Cardiac muscle cell (in vitro differentiated cells and primary cell): Measurements from ENCODE around the gene TMEM145. TPM values are rescaled to one million over a fixed set of nuclear protein-coding genes. Genes with fewer than 3 reads are reported as not detected.

Experiments used
- DNase-seq, 2 donors: peaks; one replicate each; pipeline versions ENCODE4 v3.0.0 to v3.0.0-alpha.2; 2010 to 2017; ENCODE audit warnings: low read depth in 1 of 2, low spot score in 1 of 2
- H3K27ac ChIP-seq: fragments of 200-600 bp; sonication (generic); 2 replicates; pipeline ENCODE4 v1.5.1; 2016
- H3K27me3 ChIP-seq: fragments of 200-600 bp; sonication (generic); 2 replicates; pipeline ENCODE4 v1.6.0; 2016; ENCODE audit warnings: control low read depth
- H3K36me3 ChIP-seq: fragments of 200-600 bp; sonication (generic); 2 replicates; pipeline ENCODE4 v1.5.1; 2016; ENCODE audit warnings: control low read depth
- H3K4me1 ChIP-seq: fragments of 200-600 bp; sonication (generic); 2 replicates; pipeline ENCODE4 v1.8.1; 2017; ENCODE audit warnings: low read depth, mild to moderate bottlenecking, mixed run types
- H3K4me3 ChIP-seq: fragments of 200-600 bp; sonication (generic); 2 replicates; pipeline ENCODE4 v1.5.1; 2016; ENCODE audit warnings: mild to moderate bottlenecking
- H3K9me3 ChIP-seq: fragments of 200-600 bp; sonication (generic); 2 replicates; pipeline ENCODE4 v1.5.1; 2017; ENCODE audit warnings: low read depth, mild to moderate bottlenecking, control low read depth
- CTCF ChIP-seq: IDR thresholded peaks from 2 replicates; pipeline ENCODE4 v1.5.1; 2012; ENCODE audit warnings: low read depth, mild to moderate bottlenecking, low read length
- polyA plus RNA-seq: library from polyadenylated mRNA; unstranded; fragments of >200 nt; fragmentation: Nextera tagmentation; extraction: Ambion mirVana; gene quantifications from 2 replicates; pipeline ENCODE4 v1.2.1, GENCODE V29; 2016
- total RNA-seq: library from RNA; depleted of rRNA; stranded (reverse); fragments of >200 nt; gene quantifications from 2 replicates; pipeline ENCODE4 v1.2.3, GENCODE V29; 2016

TMEM145 gene
- total and polyA plus RNA-seq, 2 experiments from 2014 or later = 3.7 to 3.8 TPM

- H3K4me3 ChIP-seq = no peak overlapping the region
- no peaks in the 10 kb centered on the region for H3K27me3 ChIP-seq
- peaks cover 21% of the 10 kb centered on the region for H3K4me1 ChIP-seq
- H3K9me3 ChIP-seq = no peaks in the 10 kb centered on the region
- H3K36me3 ChIP-seq = no peaks in the 10 kb centered on the region
- H3K27ac ChIP-seq = no peak overlapping the region
- no peak for TF ChIP-seq CTCF
- DNase-seq = no peak
These were observed 55.7 kb downstream of the TMEM145 start for GRCh38 chr19:42368765-42369164.

- no peaks in the 10 kb centered on the region for H3K9me3 ChIP-seq
- TF ChIP-seq CTCF = no peak
- DNase-seq = no peak
- no peak overlapping the region for H3K27ac ChIP-seq
- H3K4me3 ChIP-seq = no peak overlapping the region
- no peaks in the 10 kb centered on the region for H3K36me3 ChIP-seq
- H3K4me1 ChIP-seq = peaks cover 21% of the 10 kb centered on the region
- H3K27me3 ChIP-seq = no peaks in the 10 kb centered on the region
These were observed 56.4 kb downstream of the TMEM145 start for GRCh38 chr19:42369433-42370067.

- Histone ChIP-seq H3K9me3 (no peaks in the 10 kb centered on the region), H3K4me1 (peaks cover 21% of the 10 kb centered on the region), H3K36me3 (peaks cover 3% of the 10 kb centered on the region), H3K4me3 (no peak overlapping the region), H3K27ac (no peak overlapping the region), H3K27me3 (no peaks in the 10 kb centered on the region)
- no peak for DNase-seq
- TF ChIP-seq CTCF = no peak
These were observed 57.0 kb downstream of the TMEM145 start for GRCh38 chr19:42370068-42370520.

GRCh38 chr19:42370626-42371175, 57.6 kb downstream of the TMEM145 start:
- Histone ChIP-seq H3K4me1 (peaks cover 21% of the 10 kb centered on the region), H3K27me3 (no peaks in the 10 kb centered on the region), H3K4me3 (no peak overlapping the region), H3K27ac (no peak overlapping the region), H3K9me3 (no peaks in the 10 kb centered on the region), H3K36me3 (peaks cover 3% of the 10 kb centered on the region)
- TF ChIP-seq CTCF = no peak
- DNase-seq = no peak

Other genes with a start within 250 kb of the TMEM145 start
- 9.1 and 11.8 TPM in 2 replicates for gene GRIK5, start 243.1 kb upstream of the TMEM145 start, total RNA-seq
- gene GRIK5, start 243.1 kb upstream of the TMEM145 start, polyA plus RNA-seq = 3.4 and 6.3 TPM in 2 replicates
- 29.2 and 36.2 TPM in 2 replicates for gene ZNF574, start 237.1 kb upstream of the TMEM145 start, total RNA-seq
- 23.9 and 32.5 TPM in 2 replicates for gene ZNF574, start 237.1 kb upstream of the TMEM145 start, polyA plus RNA-seq
- not detected in 2 replicates for gene POU2F2, start 180.9 kb upstream of the TMEM145 start, total RNA-seq
- gene POU2F2, start 180.9 kb upstream of the TMEM145 start, polyA plus RNA-seq = 0.12 and 0.31 TPM in 2 replicates
- gene DEDD2, start 95.6 kb upstream of the TMEM145 start, total RNA-seq = 69.7 and 71.6 TPM in 2 replicates
- gene DEDD2, start 95.6 kb upstream of the TMEM145 start, polyA plus RNA-seq = 46.0 and 58.2 TPM in 2 replicates
- 8.8 and 13.0 TPM in 2 replicates for gene ZNF526, start 93.0 kb upstream of the TMEM145 start, total RNA-seq
- 9.2 and 10.1 TPM in 2 replicates for gene ZNF526, start 93.0 kb upstream of the TMEM145 start, polyA plus RNA-seq
- 28.0 and 33.2 TPM in 2 replicates for gene GSK3A, start 70.7 kb upstream of the TMEM145 start, total RNA-seq
- gene GSK3A, start 70.7 kb upstream of the TMEM145 start, polyA plus RNA-seq = 35.3 and 40.2 TPM in 2 replicates
- 97.6 and 108 TPM in 2 replicates for gene ERF, start 58.2 kb upstream of the TMEM145 start, total RNA-seq
- gene ERF, start 58.2 kb upstream of the TMEM145 start, polyA plus RNA-seq = 25.1 and 25.4 TPM in 2 replicates
- gene CIC, start 44.1 kb upstream of the TMEM145 start, total RNA-seq = 55.5 and 62.9 TPM in 2 replicates
- 18.1 and 18.7 TPM in 2 replicates for gene CIC, start 44.1 kb upstream of the TMEM145 start, polyA plus RNA-seq
- gene PRR19, start 11.2 kb upstream of the TMEM145 start, total RNA-seq = 1.3 and 1.4 TPM in 2 replicates
- gene PRR19, start 11.2 kb upstream of the TMEM145 start, polyA plus RNA-seq = 0.16 and 2.9 TPM in 2 replicates
- gene PAFAH1B3, start 10.7 kb upstream of the TMEM145 start, total RNA-seq = 91.2 and 144 TPM in 2 replicates
- gene PAFAH1B3, start 10.7 kb upstream of the TMEM145 start, polyA plus RNA-seq = 87.9 and 131 TPM in 2 replicates
- 81.9 and 102 TPM in 2 replicates for gene MEGF8, start 12.3 kb downstream of the TMEM145 start, total RNA-seq
- 18.5 and 23.9 TPM in 2 replicates for gene MEGF8, start 12.3 kb downstream of the TMEM145 start, polyA plus RNA-seq
- gene CNFN, start 77.0 kb downstream of the TMEM145 start, total RNA-seq = 0.95 and 8.2 TPM in 2 replicates
- gene CNFN, start 77.0 kb downstream of the TMEM145 start, polyA plus RNA-seq = 7.1 and 12.1 TPM in 2 replicates
- 20.4 and 24.4 TPM in 2 replicates for gene LIPE, start 114.1 kb downstream of the TMEM145 start, total RNA-seq
- gene LIPE, start 114.1 kb downstream of the TMEM145 start, polyA plus RNA-seq = 16.6 and 20.2 TPM in 2 replicates
- gene CXCL17, start 129.6 kb downstream of the TMEM145 start, total RNA-seq = 0.25 TPM in 1 of 2 replicates, not detected in the other
- 0.59 and 1.1 TPM in 2 replicates for gene CXCL17, start 129.6 kb downstream of the TMEM145 start, polyA plus RNA-seq
- not detected in 2 replicates for gene CEACAM1, start 215.2 kb downstream of the TMEM145 start, total RNA-seq
- gene CEACAM1, start 215.2 kb downstream of the TMEM145 start, polyA plus RNA-seq = not detected in 2 replicates